HUES64 (cell line): ENCODE measurements around the gene RAB18.
"Not testable (repeated sequence)": the region's sequence is repeated elsewhere in the genome, so short reads cannot be mapped to it uniquely, and the experiment has no call there.

Experiments
- H3K27ac ChIP-seq: 2 replicates; pipeline ENCODE4 v1.7.0; 2013; ENCODE audit warnings: low read depth, low read length, inconsistent platforms
- H3K27me3 ChIP-seq: 2 replicates; pipeline ENCODE4 v1.6.1; 2013; ENCODE audit warnings: mild to moderate bottlenecking, low read length; ENCODE audit not compliant: insufficient read depth
- H3K36me3 ChIP-seq: 2 replicates; pipeline ENCODE4 v1.6.1; 2013; ENCODE audit warnings: mild to moderate bottlenecking, low read length; ENCODE audit not compliant: insufficient read depth
- H3K4me1 ChIP-seq: 2 replicates; pipeline ENCODE4 v1.6.1; 2013; ENCODE audit warnings: mild to moderate bottlenecking, low read length, moderate library complexity; ENCODE audit not compliant: insufficient read depth
- H3K4me3 ChIP-seq: 2 replicates; pipeline ENCODE4 v1.5.1; 2013; ENCODE audit warnings: mild to moderate bottlenecking, low read length, moderate library complexity
- H3K9ac ChIP-seq: 2 replicates; pipeline ENCODE4 v1.6.1; 2013; ENCODE audit warnings: mild to moderate bottlenecking, low read depth, low read length
- H3K9me3 ChIP-seq: 2 replicates; pipeline ENCODE4 v1.6.1; 2013; ENCODE audit warnings: low read depth, low read length; ENCODE audit not compliant: insufficient read depth
- WGBS: fragments of 150-250, 120-280 bp; methylation state at CpG from one replicate; pipeline ENCODE4 v1.1.7; 2013; ENCODE audit warnings: missing lambda C conversion rate; 5-methylcytosine and 5-hydroxymethylcytosine counted together

The RAB18 gene

GRCh38 chr10:27550823-27551222 lies 46.7 kb downstream of the RAB18 start:
- no peaks in the 10 kb centered on the region for H3K36me3 ChIP-seq
- H3K27ac ChIP-seq, result no peak overlapping the region
- WGBS, result 89% methylated on average over 6 of the region's 6 CpGs
- peaks cover 9% of the 10 kb centered on the region; the same call in 1 of the 2 replicates for H3K4me1 ChIP-seq
- H3K9ac ChIP-seq, result no peak overlapping the region
- no peaks in the 10 kb centered on the region for H3K27me3 ChIP-seq
- no peak overlapping the region for H3K4me3 ChIP-seq
- H3K9me3 ChIP-seq, result no peaks in the 10 kb centered on the region

GRCh38 chr10:27558612-27559020 lies 54.5 kb downstream of the RAB18 start:
- H3K36me3 ChIP-seq, result no peaks in the 10 kb centered on the region
- H3K4me3 ChIP-seq, result no peak overlapping the region
- no peaks in the 10 kb centered on the region for H3K9me3 ChIP-seq
- no peak overlapping the region for H3K27ac ChIP-seq
- H3K4me1 ChIP-seq, result peaks cover 5% of the 10 kb centered on the region; the same call in 1 of the 2 replicates
- H3K27me3 ChIP-seq, result no peaks in the 10 kb centered on the region
- 6% methylated on average over 3 of the region's 3 CpGs for WGBS
- H3K9ac ChIP-seq, result no peak overlapping the region

GRCh38 chr10:27561334-27561733 lies 57.2 kb downstream of the RAB18 start:
- WGBS, result 42% methylated on average over 2 of the region's 2 CpGs
- peaks cover 5% of the 10 kb centered on the region; the same call in 1 of the 2 replicates for H3K4me1 ChIP-seq
- no peaks in the 10 kb centered on the region for H3K27me3 ChIP-seq
- no peaks in the 10 kb centered on the region for H3K36me3 ChIP-seq
- no peaks in the 10 kb centered on the region for H3K9me3 ChIP-seq
- H3K27ac ChIP-seq, result no peak overlapping the region
- H3K9ac ChIP-seq, result no peak overlapping the region
- no peak overlapping the region for H3K4me3 ChIP-seq

GRCh38 chr10:27564398-27564797 lies 60.3 kb downstream of the RAB18 start:
- no peak overlapping the region for H3K9ac ChIP-seq
- 86% methylated on average over 1 of the region's 1 CpG for WGBS
- no peak overlapping the region for H3K27ac ChIP-seq
- H3K4me1 ChIP-seq, result peaks cover 5% of the 10 kb centered on the region; the same call in 1 of the 2 replicates
- H3K4me3 ChIP-seq, result no peak overlapping the region
- no peaks in the 10 kb centered on the region for H3K36me3 ChIP-seq
- H3K9me3 ChIP-seq, result no peaks in the 10 kb centered on the region
- no peaks in the 10 kb centered on the region for H3K27me3 ChIP-seq

GRCh38 chr10:27564880-27565279 lies 60.8 kb downstream of the RAB18 start:
- H3K27ac ChIP-seq, result no peak overlapping the region
- no peak overlapping the region for H3K9ac ChIP-seq
- no peaks in the 10 kb centered on the region for H3K27me3 ChIP-seq
- H3K4me1 ChIP-seq, result peaks cover 5% of the 10 kb centered on the region; the same call in 1 of the 2 replicates
- WGBS, result 100% methylated on average over 2 of the region's 3 CpGs
- H3K9me3 ChIP-seq, result no peaks in the 10 kb centered on the region
- no peak overlapping the region for H3K4me3 ChIP-seq
- H3K36me3 ChIP-seq, result no peaks in the 10 kb centered on the region

GRCh38 chr10:27568196-27569175 lies 64.4 kb downstream of the RAB18 start:
- no peak overlapping the region for H3K9ac ChIP-seq
- 92% methylated on average over 6 of the region's 7 CpGs for WGBS
- H3K4me1 ChIP-seq, result no peaks in the 10 kb centered on the region
- H3K27ac ChIP-seq, result no peak overlapping the region
- H3K9me3 ChIP-seq, result no peaks in the 10 kb centered on the region
- H3K27me3 ChIP-seq, result no peaks in the 10 kb centered on the region
- H3K4me3 ChIP-seq, result no peak overlapping the region
- no peaks in the 10 kb centered on the region for H3K36me3 ChIP-seq

GRCh38 chr10:27569946-27570345 lies 65.8 kb downstream of the RAB18 start:
- Histone ChIP-seq H3K4me1 (no peaks in the 10 kb centered on the region), H3K9ac (no peak overlapping the region), H3K27me3 (no peaks in the 10 kb centered on the region), H3K27ac (no peak overlapping the region), H3K4me3 (no peak overlapping the region), H3K9me3 (no peaks in the 10 kb centered on the region), H3K36me3 (no peaks in the 10 kb centered on the region)
- WGBS, result 98% methylated on average over 4 of the region's 4 CpGs

GRCh38 chr10:27577038-27577437 lies 72.9 kb downstream of the RAB18 start:
- WGBS, result 94% methylated on average over 4 of the region's 5 CpGs
- H3K9ac ChIP-seq, H3K4me3 ChIP-seq, H3K27me3 ChIP-seq, H3K4me1 ChIP-seq, H3K27ac ChIP-seq, H3K9me3 ChIP-seq, H3K36me3 ChIP-seq: not testable (repeated sequence)

- Histone ChIP-seq H3K27me3 (no peaks in the 10 kb centered on the region), H3K9ac (no peak overlapping the region), H3K36me3 (no peaks in the 10 kb centered on the region), H3K27ac (no peak overlapping the region), H3K4me3 (no peak overlapping the region), H3K9me3 (no peaks in the 10 kb centered on the region), H3K4me1 (no peaks in the 10 kb centered on the region)
- WGBS, result 91% methylated on average over 4 of the region's 4 CpGs
These were observed 74.2 kb downstream of the RAB18 start for GRCh38 chr10:27578316-27578715.

- Histone ChIP-seq H3K9ac (no peak overlapping the region), H3K9me3 (no peaks in the 10 kb centered on the region)
- 93% methylated on average over 2 of the region's 4 CpGs for WGBS
These were observed 77.1 kb downstream of the RAB18 start for GRCh38 chr10:27581225-27581624.

GRCh38 chr10:27584302-27584701 lies 80.2 kb downstream of the RAB18 start:
- Histone ChIP-seq H3K9me3 (no peaks in the 10 kb centered on the region), H3K27ac (no peak overlapping the region), H3K36me3 (no peaks in the 10 kb centered on the region), H3K27me3 (no peaks in the 10 kb centered on the region), H3K4me3 (no peak overlapping the region), H3K9ac (no peak overlapping the region), H3K4me1 (no peaks in the 10 kb centered on the region)
- 83% methylated on average over 2 of the region's 2 CpGs for WGBS

More at GRCh38 chr10:27581225-27581624, 77.1 kb downstream of the RAB18 start:
- Histone ChIP-seq H3K27ac (no peak overlapping the region), H3K36me3 (no peaks in the 10 kb centered on the region), H3K27me3 (no peaks in the 10 kb centered on the region), H3K4me1 (no peaks in the 10 kb centered on the region), H3K4me3 (no peak overlapping the region)
